Keratinocyte (primary cell): ENCODE data around the gene RCAN3.

ENCODE experiments used
- EZH2 ChIP-seq: IDR thresholded peaks from one replicate; pipeline ENCODE4 v1.6.1; 2012; ENCODE audit warnings: inconsistent platforms, mild to moderate bottlenecking, low read length, moderate library complexity
- TF ChIP-seq, protein P1 (sequence below), 3 experiments: IDR thresholded peaks in 1 of 3; conservative IDR thresholded peaks in 1 of 3; optimal IDR thresholded peaks in 1 of 3; 2 replicates in 2 of 3; 3 replicates in 1 of 3; pipeline versions ENCODE3 to v1.5.1; 2011; ENCODE audit warnings: low read length in 3 of 3, mild to moderate bottlenecking in 3 of 3, moderate library complexity in 2 of 3, control low read depth in 1 of 3, inconsistent platforms in 1 of 3; ENCODE audit not compliant: insufficient read depth in 2 of 3; ENCODE audit errors: extremely low read depth in 1 of 3

DNA sequence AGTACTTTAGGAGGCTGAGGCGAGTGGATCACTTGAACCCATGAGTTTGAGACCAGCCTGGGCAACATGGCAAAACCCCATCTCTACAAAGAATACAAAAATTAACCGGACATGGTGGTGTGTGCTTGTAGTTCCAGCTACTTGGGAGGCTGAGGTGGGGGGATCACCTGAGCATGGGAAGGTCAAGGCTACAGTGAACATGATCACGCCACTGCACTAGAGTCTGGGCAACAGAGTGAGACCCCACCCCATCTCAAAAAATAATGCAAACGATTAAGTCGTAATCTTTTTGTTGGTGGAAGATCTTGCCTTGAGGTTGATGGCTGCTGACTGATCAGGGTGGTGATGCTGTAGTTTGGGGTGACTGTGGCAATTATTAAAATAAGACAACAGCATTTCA is 6.3 kb downstream of the RCAN3 start:
- TF ChIP-seq, protein P1, sequence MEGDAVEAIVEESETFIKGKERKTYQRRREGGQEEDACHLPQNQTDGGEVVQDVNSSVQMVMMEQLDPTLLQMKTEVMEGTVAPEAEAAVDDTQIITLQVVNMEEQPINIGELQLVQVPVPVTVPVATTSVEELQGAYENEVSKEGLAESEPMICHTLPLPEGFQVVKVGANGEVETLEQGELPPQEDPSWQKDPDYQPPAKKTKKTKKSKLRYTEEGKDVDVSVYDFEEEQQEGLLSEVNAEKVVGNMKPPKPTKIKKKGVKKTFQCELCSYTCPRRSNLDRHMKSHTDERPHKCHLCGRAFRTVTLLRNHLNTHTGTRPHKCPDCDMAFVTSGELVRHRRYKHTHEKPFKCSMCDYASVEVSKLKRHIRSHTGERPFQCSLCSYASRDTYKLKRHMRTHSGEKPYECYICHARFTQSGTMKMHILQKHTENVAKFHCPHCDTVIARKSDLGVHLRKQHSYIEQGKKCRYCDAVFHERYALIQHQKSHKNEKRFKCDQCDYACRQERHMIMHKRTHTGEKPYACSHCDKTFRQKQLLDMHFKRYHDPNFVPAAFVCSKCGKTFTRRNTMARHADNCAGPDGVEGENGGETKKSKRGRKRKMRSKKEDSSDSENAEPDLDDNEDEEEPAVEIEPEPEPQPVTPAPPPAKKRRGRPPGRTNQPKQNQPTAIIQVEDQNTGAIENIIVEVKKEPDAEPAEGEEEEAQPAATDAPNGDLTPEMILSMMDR (optimal IDR thresholded peaks at IDR 0.05 in 1 of 3, IDR thresholded peaks at IDR 0.05 in 1 of 3, conservative IDR thresholded peaks at IDR 0.05 in 1 of 3; ENCODE audit: extremely low read depth in 1 of 3, insufficient read depth in 2 of 3, low read length in 3 of 3): no peak
- TF ChIP-seq EZH2: no peak
